ENCODE data around the gene GDF15.

GDF15 gene

DNA sequence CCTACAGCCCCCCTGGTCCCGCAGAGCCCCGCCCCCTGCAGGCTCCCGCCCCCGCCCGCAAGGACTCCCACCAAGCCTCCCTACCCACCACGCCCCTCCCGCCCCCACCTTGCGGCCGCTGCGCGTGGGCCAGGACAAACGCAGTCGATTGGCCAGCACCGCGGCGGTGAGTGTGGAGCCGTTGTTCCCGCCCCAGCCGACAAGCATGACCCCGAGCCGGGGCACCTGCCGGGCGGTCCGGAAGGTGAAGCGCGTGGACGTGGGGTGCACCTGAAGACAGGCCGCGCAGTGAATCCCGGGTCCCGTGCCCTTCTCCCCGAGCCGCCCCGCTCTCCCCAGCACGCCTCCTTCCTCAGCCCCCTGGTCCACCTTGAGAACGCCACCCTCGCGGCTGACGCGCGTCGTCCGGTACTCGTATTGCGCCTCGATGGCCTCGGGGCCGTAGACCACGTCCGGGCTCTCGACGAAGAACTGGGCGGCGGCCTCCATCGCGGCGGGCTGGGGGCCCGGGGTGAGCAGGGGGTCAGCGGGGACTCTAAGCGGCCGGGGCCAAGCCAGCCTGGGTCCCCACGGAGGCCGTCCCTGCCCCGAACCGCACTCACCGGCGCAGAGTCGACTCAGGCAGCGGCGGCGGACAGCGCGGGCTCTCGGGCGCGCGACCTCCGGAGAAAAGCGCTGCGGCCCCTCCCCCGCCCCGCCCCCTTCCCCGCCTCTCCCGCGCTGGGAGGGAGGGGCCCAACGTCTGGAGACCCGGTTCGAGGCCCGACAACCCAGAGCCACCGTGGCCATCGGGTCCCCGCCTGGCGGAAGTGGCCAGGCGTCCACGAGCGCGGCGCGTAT, 51.8 kb downstream of the GDF15 start, which contains the start of gene ISYNA1:
Gene ISYNA1 (minus strand): TSS at position 643 of the 840 bp plus-strand sequence. CDS start 154 bp downstream, at position 489.
- Mint-ChIP-seq H3K9me3 (no peaks in the 10 kb centered on the region), H3K27me3 (ENCODE audit: low read depth, poor library complexity) (peaks cover 8% of the 10 kb centered on the region), H3K27ac (peak within 1 kb of the TSS; percentile 94), H3K4me1 (peaks cover 56% of the 10 kb centered on the region), H3K36me3 (ENCODE audit: low read depth) (peaks cover 15% of the 10 kb centered on the region), H3K4me3 (peak within 1 kb of the TSS; percentile 80)
- TF ChIP-seq, protein P1, sequence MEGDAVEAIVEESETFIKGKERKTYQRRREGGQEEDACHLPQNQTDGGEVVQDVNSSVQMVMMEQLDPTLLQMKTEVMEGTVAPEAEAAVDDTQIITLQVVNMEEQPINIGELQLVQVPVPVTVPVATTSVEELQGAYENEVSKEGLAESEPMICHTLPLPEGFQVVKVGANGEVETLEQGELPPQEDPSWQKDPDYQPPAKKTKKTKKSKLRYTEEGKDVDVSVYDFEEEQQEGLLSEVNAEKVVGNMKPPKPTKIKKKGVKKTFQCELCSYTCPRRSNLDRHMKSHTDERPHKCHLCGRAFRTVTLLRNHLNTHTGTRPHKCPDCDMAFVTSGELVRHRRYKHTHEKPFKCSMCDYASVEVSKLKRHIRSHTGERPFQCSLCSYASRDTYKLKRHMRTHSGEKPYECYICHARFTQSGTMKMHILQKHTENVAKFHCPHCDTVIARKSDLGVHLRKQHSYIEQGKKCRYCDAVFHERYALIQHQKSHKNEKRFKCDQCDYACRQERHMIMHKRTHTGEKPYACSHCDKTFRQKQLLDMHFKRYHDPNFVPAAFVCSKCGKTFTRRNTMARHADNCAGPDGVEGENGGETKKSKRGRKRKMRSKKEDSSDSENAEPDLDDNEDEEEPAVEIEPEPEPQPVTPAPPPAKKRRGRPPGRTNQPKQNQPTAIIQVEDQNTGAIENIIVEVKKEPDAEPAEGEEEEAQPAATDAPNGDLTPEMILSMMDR (IDR thresholded peaks at IDR 0.05) = no peak
- DNase-seq = peak; percentile 74

DNA sequence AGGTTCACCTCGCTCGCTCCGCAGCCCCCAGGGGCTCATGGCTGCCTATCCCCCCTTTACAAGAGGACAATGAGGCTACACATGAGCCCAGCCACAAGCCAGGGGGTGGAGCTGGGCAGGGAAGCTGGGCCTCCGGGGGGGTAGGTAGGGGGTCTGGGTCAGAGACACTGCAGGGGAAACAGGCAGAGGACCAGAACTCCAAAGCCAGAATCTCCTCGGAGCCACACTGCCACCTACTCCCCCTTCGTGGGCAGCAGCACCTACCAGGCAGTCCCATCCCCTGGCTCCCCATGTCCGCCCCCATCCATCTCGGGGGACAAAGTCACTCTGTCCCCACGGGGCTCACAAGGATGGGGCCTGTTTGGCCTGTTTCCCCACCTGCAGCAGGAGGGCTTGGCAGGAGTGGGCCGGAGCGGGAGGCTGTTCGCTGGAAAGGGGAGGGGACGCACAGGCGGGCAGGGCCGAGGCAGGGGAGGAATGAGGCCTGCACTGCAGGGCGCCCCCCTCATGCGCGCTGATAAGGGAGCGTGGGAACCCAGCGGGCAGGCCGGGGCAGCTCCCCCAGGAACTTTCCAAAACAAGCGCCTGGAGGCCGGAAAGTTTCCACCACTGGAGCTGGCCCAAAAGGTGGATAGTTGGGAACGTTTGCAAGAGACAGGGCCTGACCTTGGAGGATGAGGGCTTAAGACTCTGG, 52.5 kb downstream of the GDF15 start:
- H3K9me3 Mint-ChIP-seq = no peaks in the 10 kb centered on the region
- peaks cover 63% of the 10 kb centered on the region for H3K4me1 Mint-ChIP-seq
- peak overlapping the region; percentile 94 for H3K27ac Mint-ChIP-seq
- peak; percentile 58 for DNase-seq
- H3K36me3 Mint-ChIP-seq (ENCODE audit: low read depth) = peaks cover 17% of the 10 kb centered on the region
- H3K4me3 Mint-ChIP-seq = peak overlapping the region; percentile 66
- peaks cover 8% of the 10 kb centered on the region for H3K27me3 Mint-ChIP-seq (ENCODE audit: low read depth, poor library complexity)
- TF ChIP-seq, protein P1 (IDR thresholded peaks at IDR 0.05) = no peak

All from nephron progenitor cell (in vitro differentiated cells).